Cerebellar nuclear complex (tissue), 1 donor: ENCODE results near the gene NLGN1.
A peak's percentile ranks its signal among the peaks of the same experiment; 100 is the strongest.

Experiments used
- DNase-seq, 2 experiments: peaks; one replicate each; lab custom pipeline; 2025; lab: John Stamatoyannopoulos, UW

Gene NLGN1

GRCh38 chr3:173719585-173719984, 322.0 kb downstream of the NLGN1 start:
- DNase-seq = no peak

- DNase-seq = no peak
Measured at GRCh38 chr3:173725507-173725906, 328.0 kb downstream of the NLGN1 start.

- DNase-seq = no peak
Measured at GRCh38 chr3:173730391-173730790, 332.8 kb downstream of the NLGN1 start.

- no peak for DNase-seq
Measured at GRCh38 chr3:173732237-173732636, 334.7 kb downstream of the NLGN1 start.

GRCh38 chr3:173733029-173733652, 335.6 kb downstream of the NLGN1 start:
- DNase-seq = no peak

GRCh38 chr3:173734473-173734872, 336.9 kb downstream of the NLGN1 start:
- no peak for DNase-seq

GRCh38 chr3:173734895-173735294, 337.4 kb downstream of the NLGN1 start:
- DNase-seq = no peak

GRCh38 chr3:173735841-173736240, 338.3 kb downstream of the NLGN1 start:
- no peak for DNase-seq

GRCh38 chr3:173737167-173737808, 339.7 kb downstream of the NLGN1 start:
- no peak for DNase-seq

- no peak for DNase-seq
Measured at GRCh38 chr3:173739726-173740125, 342.2 kb downstream of the NLGN1 start.

- no peak for DNase-seq
Measured at GRCh38 chr3:173742491-173742890, 344.9 kb downstream of the NLGN1 start.

- DNase-seq = no peak
Measured at GRCh38 chr3:173743111-173743510, 345.6 kb downstream of the NLGN1 start.

- no peak for DNase-seq
Measured at GRCh38 chr3:173743516-173743915, 346.0 kb downstream of the NLGN1 start.

- DNase-seq = no peak
Measured at GRCh38 chr3:173744479-173744878, 346.9 kb downstream of the NLGN1 start.

GRCh38 chr3:173744895-173745294, 347.4 kb downstream of the NLGN1 start:
- no peak for DNase-seq

GRCh38 chr3:173745952-173746682, 348.6 kb downstream of the NLGN1 start:
- DNase-seq = no peak

- DNase-seq = no peak
Measured at GRCh38 chr3:173747427-173747826, 349.9 kb downstream of the NLGN1 start.

GRCh38 chr3:173748105-173748504, 350.6 kb downstream of the NLGN1 start:
- DNase-seq = no peak

- no peak for DNase-seq
Measured at GRCh38 chr3:173750095-173750494, 352.6 kb downstream of the NLGN1 start.

GRCh38 chr3:173750591-173750990, 353.0 kb downstream of the NLGN1 start:
- DNase-seq = no peak

GRCh38 chr3:173753593-173753992, 356.0 kb downstream of the NLGN1 start:
- no peak for DNase-seq

GRCh38 chr3:173755161-173755560, 357.6 kb downstream of the NLGN1 start:
- DNase-seq = no peak

- DNase-seq = peak in 1 of 2 experiments; percentile 10
Measured at GRCh38 chr3:173761161-173761560, 363.6 kb downstream of the NLGN1 start.
